Measurements from ENCODE around the gene UBE2L5.

GRCh38 chr13:30465343-30465592, 43.0 kb downstream of the UBE2L5 start:
- no peak for TF ChIP-seq POLR2A (IDR thresholded peaks at IDR 0.05)
- no peak for TF ChIP-seq CTCF (IDR thresholded peaks at IDR 0.05)

Measured in heart left ventricle (tissue), 13 donors.